Vagina (tissue), 2 donors: ENCODE data around the gene FGF19.

Source experiments
- CTCF ChIP-seq, 3 experiments: fragments of 450-650 bp in 2 of 3; fragments of 200-600 bp in 1 of 3; sonication (generic) in 1 of 3; IDR thresholded peaks; one replicate each; pipeline ENCODE4 v1.5.1; 2017 to 2019; ENCODE audit warnings: antibody characterized with exemption in 3 of 3, mild to moderate bottlenecking in 2 of 3, moderate library complexity in 2 of 3
- POLR2A ChIP-seq, 2 donors: fragments of 450-650 bp; IDR thresholded peaks; one replicate each; pipeline ENCODE4 v1.6.1; 2017; ENCODE audit warnings: antibody characterized with exemption in 2 of 2, mild to moderate bottlenecking in 2 of 2, moderate library complexity in 2 of 2

GRCh38 chr11:69680688-69681087 lies 23.1 kb downstream of the FGF19 start:
- TF ChIP-seq CTCF (IDR thresholded peaks at IDR 0.05), result no peak
- TF ChIP-seq POLR2A (IDR thresholded peaks at IDR 0.05), result no peak
